GM19099 (cell line): ENCODE measurements around the gene DOCK1.

ENCODE experiments used
- POLR2A ChIP-seq: IDR thresholded peaks from 3 replicates; pipeline ENCODE4 v1.6.1; 2011; ENCODE audit warnings: low read depth; ENCODE audit not compliant: insufficient read length; ENCODE audit errors: extremely low read depth

Gene DOCK1

GRCh38 chr10:126956712-126957108 is 51.5 kb downstream of the DOCK1 start:
- TF ChIP-seq POLR2A, result no peak

GRCh38 chr10:126957111-126957510 is 51.9 kb downstream of the DOCK1 start:
- TF ChIP-seq POLR2A, result no peak

- TF ChIP-seq POLR2A, result no peak
Measured at GRCh38 chr10:126959431-126959830, 54.2 kb downstream of the DOCK1 start.

- TF ChIP-seq POLR2A, result no peak
Measured at GRCh38 chr10:126959906-126960685, 54.9 kb downstream of the DOCK1 start.

- no peak for TF ChIP-seq POLR2A
Measured at GRCh38 chr10:126963354-126963753, 58.1 kb downstream of the DOCK1 start.

- TF ChIP-seq POLR2A, result no peak
Measured at GRCh38 chr10:126964190-126964589, 59.0 kb downstream of the DOCK1 start.

GRCh38 chr10:126966938-126967337 is 61.7 kb downstream of the DOCK1 start:
- TF ChIP-seq POLR2A, result no peak

- no peak for TF ChIP-seq POLR2A
Measured at GRCh38 chr10:126969310-126969709, 64.1 kb downstream of the DOCK1 start.

GRCh38 chr10:126972635-126973414 is 67.6 kb downstream of the DOCK1 start:
- TF ChIP-seq POLR2A, result no peak

GRCh38 chr10:126975221-126975620 is 70.0 kb downstream of the DOCK1 start:
- TF ChIP-seq POLR2A, result no peak

GRCh38 chr10:126977216-126977615 is 72.0 kb downstream of the DOCK1 start:
- TF ChIP-seq POLR2A, result no peak

- no peak for TF ChIP-seq POLR2A
Measured at GRCh38 chr10:126979311-126979710, 74.1 kb downstream of the DOCK1 start.

- TF ChIP-seq POLR2A, result no peak
Measured at GRCh38 chr10:126993208-126993607, 88.0 kb downstream of the DOCK1 start.

- no peak for TF ChIP-seq POLR2A
Measured at GRCh38 chr10:126997801-126998590, 92.8 kb downstream of the DOCK1 start.

GRCh38 chr10:127000598-127000997 is 95.4 kb downstream of the DOCK1 start:
- no peak for TF ChIP-seq POLR2A
